K562 (cell line): ENCODE results near the gene PSMC3IP. TPM values are rescaled to one million over a fixed set of nuclear protein-coding genes. Genes with fewer than 3 reads are reported as not detected.

Experiments used
- ARID1B ChIP-seq: fragments of 450-650 bp; IDR thresholded peaks from 2 replicates; pipeline ENCODE4 v1.6.1; 2016; ENCODE audit warnings: antibody characterized with exemption, mild to moderate bottlenecking, inconsistent platforms
- DACH1 ChIP-seq: fragments of 450-650 bp; IDR thresholded peaks from 2 replicates; pipeline ENCODE4 v1.6.1; 2018; ENCODE audit not compliant: partially characterized antibody
- DNMT1 ChIP-seq: fragments of 450-650 bp; IDR thresholded peaks from 2 replicates; pipeline ENCODE4 v1.6.1; 2016; ENCODE audit warnings: antibody characterized with exemption, mild to moderate bottlenecking
- ETV6 ChIP-seq, 3 experiments: fragments of 150-350 bp in 1 of 3; sonication (generic) in 1 of 3; formaldehyde crosslinking in 1 of 3; IDR thresholded peaks; 2 replicates each; pipeline versions ENCODE4 v1.6.1 to v1.8.0; 2014 to 2022; ENCODE audit warnings: borderline replicate concordance in 2 of 3, low read depth in 2 of 3, antibody characterized with exemption in 1 of 3, low read length in 1 of 3, mild to moderate bottlenecking in 1 of 3, missing genetic modification reagents in 1 of 3
- FOS ChIP-seq: IDR thresholded peaks from 3 replicates; pipeline ENCODE4 v1.6.1; 2011; ENCODE audit not compliant: insufficient read length; ENCODE audit errors: extremely low read depth
- GABPA ChIP-seq: fragments of 200-800 bp; sonication (Bioruptor generic); conservative IDR thresholded peaks from 2 replicates; pipeline ENCODE4 v1.6.1; 2016; ENCODE audit warnings: low read depth, missing genetic modification characterization, missing compliant biosample characterization
- GATA2 ChIP-seq: sonication (generic); formaldehyde crosslinking; IDR thresholded peaks from 2 replicates; pipeline ENCODE4 v1.4.0; 2020; ENCODE audit warnings: mild to moderate bottlenecking, missing genetic modification reagents
- GATAD2B ChIP-seq: fragments of 450-650 bp; IDR thresholded peaks from 2 replicates; pipeline ENCODE4 v1.6.1; 2017; ENCODE audit warnings: mild to moderate bottlenecking, borderline replicate concordance
- HMG20B ChIP-seq: fragments of 250-450 bp; sonication (Bioruptor Pico); IDR thresholded peaks from 2 replicates; pipeline ENCODE4 v1.5.0; 2021; ENCODE audit warnings: mild to moderate bottlenecking
- HNRNPUL1 ChIP-seq: fragments of 200-400 bp; formaldehyde crosslinking; IDR thresholded peaks from 2 replicates; pipeline ENCODE4 v1.6.1; 2017; ENCODE audit warnings: low read length
- KLF1 ChIP-seq: fragments of 450-650 bp; IDR thresholded peaks from 2 replicates; pipeline ENCODE4 v1.6.1; 2016; ENCODE audit warnings: missing genetic modification characterization, missing compliant biosample characterization
- NCOA6 ChIP-seq: fragments of 450-650 bp; IDR thresholded peaks from 2 replicates; pipeline ENCODE4 v1.6.1; 2017; ENCODE audit warnings: mild to moderate bottlenecking
- NFRKB ChIP-seq: fragments of 450-650 bp; IDR thresholded peaks from 2 replicates; pipeline ENCODE4 v1.6.1; 2016; ENCODE audit warnings: low read depth
- PTRF ChIP-seq: fragments of 450-650 bp; IDR thresholded peaks from 2 replicates; pipeline ENCODE4 v1.6.1; 2016; ENCODE audit warnings: mild to moderate bottlenecking, missing genetic modification characterization, missing compliant biosample characterization
- SMARCA5 ChIP-seq: fragments of 450-650 bp; IDR thresholded peaks from 2 replicates; pipeline ENCODE4 v1.6.1; 2016
- SREBF2 ChIP-seq: sonication (generic); formaldehyde crosslinking; IDR thresholded peaks from 2 replicates; pipeline ENCODE4 v1.4.0; 2020; ENCODE audit warnings: mild to moderate bottlenecking, missing genetic modification reagents
- ZNF133 ChIP-seq: fragments of 250-450 bp; sonication (Bioruptor Pico); IDR thresholded peaks from 2 replicates; pipeline ENCODE4 v1.4.0; 2020; ENCODE audit warnings: mild to moderate bottlenecking
- ZNF224 ChIP-seq: sonication (generic); formaldehyde crosslinking; IDR thresholded peaks from 2 replicates; pipeline ENCODE4 v1.8.0; 2022; ENCODE audit warnings: mild to moderate bottlenecking, missing genetic modification reagents
- ZNF512 ChIP-seq: IDR thresholded peaks from 2 replicates; pipeline ENCODE4 v1.6.1; 2016; ENCODE audit warnings: missing genetic modification characterization, missing compliant biosample characterization
- ZNF584 ChIP-seq: fragments of 200-800 bp; sonication (Bioruptor generic); IDR thresholded peaks from 2 replicates; pipeline ENCODE4 v1.6.1; 2016; ENCODE audit warnings: low read depth, mild to moderate bottlenecking, missing genetic modification characterization, missing compliant biosample characterization
- ZNF77 ChIP-seq: fragments of 250-450 bp; sonication (Bioruptor Pico); IDR thresholded peaks from 2 replicates; pipeline ENCODE4 v1.5.0; 2020
- ZSCAN32 ChIP-seq: fragments of 450-650 bp; formaldehyde crosslinking; IDR thresholded peaks from 2 replicates; pipeline ENCODE4 v1.4.0; 2020; ENCODE audit warnings: mild to moderate bottlenecking, moderate library complexity
- polyA plus RNA-seq, 8 experiments: library from polyadenylated mRNA; depleted of rRNA in 4 of 8; stranded (reverse) in 5 of 8; unstranded in 3 of 8; fragments of >200 nt; fragmentation: Nextera tagmentation in 2 of 8; fragmentation: Illumina TruSeq in 1 of 8; extraction: Ambion mirVana in 2 of 8; extraction: Trizol in 1 of 8; gene quantifications; 2 replicates each; pipeline versions ENCODE4 v1.2.1 to v1.2.3, GENCODE V29; 2011 to 2014; ENCODE audit warnings: inconsistent platforms in 1 of 8, missing spikeins in 1 of 8
- total RNA-seq, 7 experiments: library from RNA; depleted of rRNA in 6 of 7; stranded (reverse); fragments of >200 nt in 6 of 7; fragmentation: Illumina TruSeq in 2 of 7; extraction: Trizol in 2 of 7; gene quantifications; 2 replicates each; pipeline versions ENCODE4 v1.2.1 to v1.2.3, GENCODE V29; 2011 to 2021; ENCODE audit warnings: low replicate concordance in 1 of 7
- TF ChIP-seq, protein P1 (sequence below), 2 experiments: fragments of 250-450 bp in 1 of 2; fragments of 450-650 bp in 1 of 2; sonication (Bioruptor Pico) in 1 of 2; IDR thresholded peaks; 2 replicates each; pipeline versions ENCODE4 v1.6.1 to v1.8.0; 2016 to 2021; ENCODE audit warnings: mild to moderate bottlenecking in 2 of 2, moderate library complexity in 2 of 2, missing compliant biosample characterization in 1 of 2, missing genetic modification characterization in 1 of 2
- TF ChIP-seq, protein P2 (sequence below): fragments of 250-450 bp; sonication (Bioruptor Pico); IDR thresholded peaks from 2 replicates; pipeline ENCODE4 v1.5.0; 2022; ENCODE audit warnings: mild to moderate bottlenecking

PSMC3IP gene
- total and polyA plus RNA-seq, 9 of the 15 experiments (the other 6 are each of a cell fraction or from before 2014, with no cell fraction given) = 13.8 to 65.6 (median 32.8) TPM

- no peak for TF ChIP-seq ETV6 (IDR thresholded peaks at IDR 0.05; ENCODE audit: borderline replicate concordance in 1 of 2, low read depth in 2 of 2, low read length in 1 of 2)
- TF ChIP-seq ETV6 (CRISPR knock-in tag; IDR thresholded peaks at IDR 0.05; ENCODE audit: borderline replicate concordance) = no peak
- no peak for TF ChIP-seq KLF1 (tag)
- no peak for TF ChIP-seq DACH1
- no peak for TF ChIP-seq NFRKB
- TF ChIP-seq GATAD2B = peak; percentile 31
- TF ChIP-seq ZNF512 (tag) = peak; percentile 58
- TF ChIP-seq ZSCAN32 (CRISPR knock-in tag) = no peak
- TF ChIP-seq, protein P1, sequence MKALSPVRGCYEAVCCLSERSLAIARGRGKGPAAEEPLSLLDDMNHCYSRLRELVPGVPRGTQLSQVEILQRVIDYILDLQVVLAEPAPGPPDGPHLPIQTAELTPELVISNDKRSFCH (CRISPR knock-in tag; IDR thresholded peaks at IDR 0.05) = no peak
- TF ChIP-seq, protein P1 (tag; IDR thresholded peaks at IDR 0.05) = 0 out of 2 replicates have a peak, but pooled peaks have one; percentile 37
- no peak for TF ChIP-seq PTRF (tag)
- TF ChIP-seq HNRNPUL1 = no peak
- peak; percentile 10; the same call in 1 of the 2 replicates for TF ChIP-seq SMARCA5
- no peak for TF ChIP-seq SREBF2 (CRISPR knock-in tag)
- no peak for TF ChIP-seq ZNF77 (CRISPR knock-in tag)
- TF ChIP-seq ZNF584 (CRISPR knock-in tag) = no peak
- TF ChIP-seq DNMT1 = no peak
- TF ChIP-seq ZNF224 = no peak
- TF ChIP-seq, protein P2, sequence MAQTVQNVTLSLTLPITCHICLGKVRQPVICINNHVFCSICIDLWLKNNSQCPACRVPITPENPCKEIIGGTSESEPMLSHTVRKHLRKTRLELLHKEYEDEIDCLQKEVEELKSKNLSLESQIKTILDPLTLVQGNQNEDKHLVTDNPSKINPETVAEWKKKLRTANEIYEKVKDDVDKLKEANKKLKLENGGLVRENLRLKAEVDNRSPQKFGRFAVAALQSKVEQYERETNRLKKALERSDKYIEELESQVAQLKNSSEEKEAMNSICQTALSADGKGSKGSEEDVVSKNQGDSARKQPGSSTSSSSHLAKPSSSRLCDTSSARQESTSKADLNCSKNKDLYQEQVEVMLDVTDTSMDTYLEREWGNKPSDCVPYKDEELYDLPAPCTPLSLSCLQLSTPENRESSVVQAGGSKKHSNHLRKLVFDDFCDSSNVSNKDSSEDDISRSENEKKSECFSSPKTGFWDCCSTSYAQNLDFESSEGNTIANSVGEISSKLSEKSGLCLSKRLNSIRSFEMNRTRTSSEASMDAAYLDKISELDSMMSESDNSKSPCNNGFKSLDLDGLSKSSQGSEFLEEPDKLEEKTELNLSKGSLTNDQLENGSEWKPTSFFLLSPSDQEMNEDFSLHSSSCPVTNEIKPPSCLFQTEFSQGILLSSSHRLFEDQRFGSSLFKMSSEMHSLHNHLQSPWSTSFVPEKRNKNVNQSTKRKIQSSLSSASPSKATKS (CRISPR knock-in tag) = no peak
- no peak for TF ChIP-seq NCOA6
- no peak for TF ChIP-seq GABPA
- no peak for TF ChIP-seq ZNF133 (CRISPR knock-in tag)
- TF ChIP-seq FOS = no peak
- peak; percentile 39; the same call in 1 of the 2 replicates for TF ChIP-seq GATA2 (CRISPR knock-in tag)
- TF ChIP-seq HMG20B (CRISPR knock-in tag) = no peak
- TF ChIP-seq ARID1B = peak; percentile 78
These were observed 45.8 kb downstream of the PSMC3IP start (continued) for GRCh38 chr17:42531455-42532354.
